HepG2 (cell line): ENCODE measurements around the gene KHK. TPM values are rescaled to one million over a fixed set of nuclear protein-coding genes. Genes with fewer than 3 reads are reported as not detected.

Experiments
- ARID4A ChIP-seq: sonication (generic); formaldehyde crosslinking; IDR thresholded peaks from 2 replicates; pipeline ENCODE4 v1.5.0; 2020; ENCODE audit warnings: mild to moderate bottlenecking, missing genetic modification reagents, borderline replicate concordance
- DNMT3B ChIP-seq: conservative IDR thresholded peaks from 2 replicates; pipeline ENCODE4 v1.6.1; 2016; ENCODE audit warnings: missing biosample characterization, control low read depth
- DZIP1 ChIP-seq: sonication (generic); formaldehyde crosslinking; IDR thresholded peaks from 2 replicates; pipeline ENCODE4 v1.5.0; 2020; ENCODE audit warnings: mild to moderate bottlenecking, missing genetic modification reagents
- FOXP1 ChIP-seq, 2 experiments: fragments of 450-650 bp in 1 of 2; IDR thresholded peaks; 2 replicates each; pipeline ENCODE4 v1.6.1; 2017 to 2018; ENCODE audit warnings: antibody characterized with exemption in 1 of 2
- HOXD1 ChIP-seq: sonication (generic); formaldehyde crosslinking; IDR thresholded peaks from 2 replicates; pipeline ENCODE4 v1.5.0; 2020; ENCODE audit warnings: missing genetic modification reagents
- NCOA5 ChIP-seq: sonication (generic); formaldehyde crosslinking; IDR thresholded peaks from 2 replicates; pipeline ENCODE4 v1.4.0; 2020; ENCODE audit warnings: missing genetic modification reagents
- USF2 ChIP-seq, 2 experiments: sonication (generic) in 1 of 2; formaldehyde crosslinking in 1 of 2; IDR thresholded peaks; 2 replicates each; pipeline versions ENCODE4 v1.5.1 to v1.6.1; 2011 to 2020; ENCODE audit warnings: borderline replicate concordance in 1 of 2, low read depth in 1 of 2, low read length in 1 of 2, mild to moderate bottlenecking in 1 of 2, missing genetic modification reagents in 1 of 2, moderate library complexity in 1 of 2
- ZIK1 ChIP-seq: sonication (generic); formaldehyde crosslinking; IDR thresholded peaks from 2 replicates; pipeline ENCODE4 v1.5.0; 2020; ENCODE audit warnings: mild to moderate bottlenecking, low read depth, missing genetic modification reagents, borderline replicate concordance
- ZNF280D ChIP-seq: sonication (generic); formaldehyde crosslinking; IDR thresholded peaks from 2 replicates; pipeline ENCODE4 v1.5.1; 2020; ENCODE audit warnings: mild to moderate bottlenecking, missing genetic modification reagents
- ZNF326 ChIP-seq: sonication (generic); formaldehyde crosslinking; IDR thresholded peaks from 2 replicates; pipeline ENCODE4 v1.4.0; 2020; ENCODE audit warnings: missing genetic modification reagents, borderline replicate concordance
- ZNF382 ChIP-seq: sonication (generic); formaldehyde crosslinking; IDR thresholded peaks from 2 replicates; pipeline ENCODE4 v1.5.0; 2020; ENCODE audit warnings: missing genetic modification reagents, mild to moderate bottlenecking, borderline replicate concordance
- ZNF562 ChIP-seq: sonication (generic); formaldehyde crosslinking; IDR thresholded peaks from 2 replicates; pipeline ENCODE4 v1.8.0; 2022; ENCODE audit warnings: missing genetic modification reagents, borderline replicate concordance
- ZNF879 ChIP-seq: sonication (generic); formaldehyde crosslinking; IDR thresholded peaks from 2 replicates; pipeline ENCODE4 v1.8.1; 2023; ENCODE audit warnings: missing genetic modification reagents
- polyA plus RNA-seq, 8 experiments: library from polyadenylated mRNA; depleted of rRNA in 3 of 8; stranded (reverse) in 7 of 8; unstranded in 1 of 8; fragments of >200 nt; fragmentation: Illumina TruSeq in 4 of 8; extraction: Trizol in 4 of 8; gene quantifications; 2 replicates each; pipeline versions ENCODE4 v1.2.1 to v1.2.3, GENCODE V29; 2011 to 2016; ENCODE audit warnings: low read depth in 4 of 8, missing spikeins in 1 of 8, mixed read lengths in 1 of 8; ENCODE audit not compliant: insufficient read depth in 1 of 8
- total RNA-seq, 5 experiments: library from RNA; depleted of rRNA; stranded (reverse); fragments of >200 nt; fragmentation: Illumina TruSeq; extraction: Trizol; gene quantifications; 2 replicates each; pipeline ENCODE4 v1.2.3, GENCODE V29; 2016; ENCODE audit warnings: low read depth in 1 of 5

Gene KHK
- total and polyA plus RNA-seq, 2 of the 13 experiments (the other 11 are each of a cell fraction or from before 2014, with no cell fraction given), result 40.9 to 99.2 TPM

GRCh38 chr2:27050281-27050995 lies 36.1 kb upstream of the KHK start (continued):
- no peak for TF ChIP-seq USF2 (IDR thresholded peaks at IDR 0.05; ENCODE audit: low read depth, low read length)
- TF ChIP-seq USF2 (CRISPR knock-in tag; IDR thresholded peaks at IDR 0.05; ENCODE audit: borderline replicate concordance), result peak; percentile 38; the same call in 1 of the 2 replicates
- peak; percentile 61; the same call in 1 of the 2 replicates for TF ChIP-seq DNMT3B (CRISPR knock-in tag)
- TF ChIP-seq ZNF879, result peak; percentile 50; the same call in 1 of the 2 replicates
- TF ChIP-seq FOXP1 (IDR thresholded peaks at IDR 0.05), result no peak
- no peak for TF ChIP-seq FOXP1 (CRISPR knock-in tag; IDR thresholded peaks at IDR 0.05)
- TF ChIP-seq ARID4A, result peak; percentile 55; the same call in 1 of the 2 replicates
- peak; percentile 65 for TF ChIP-seq ZNF280D
- TF ChIP-seq ZIK1, result no peak
- no peak for TF ChIP-seq ZNF382 (CRISPR knock-in tag)
- no peak for TF ChIP-seq NCOA5 (CRISPR knock-in tag)
- TF ChIP-seq HOXD1 (CRISPR knock-in tag), result peak; percentile 37; the same call in 1 of the 2 replicates
- TF ChIP-seq ZNF326 (CRISPR knock-in tag), result peak; percentile 88; the same call in 1 of the 2 replicates
- peak; percentile 25; the same call in 1 of the 2 replicates for TF ChIP-seq DZIP1 (CRISPR knock-in tag)
- TF ChIP-seq ZNF562 (CRISPR knock-in tag), result peak; percentile 78; the same call in 1 of the 2 replicates
